Activated B cell treated with CpG ODN at 0.5 μM for 24 hours (primary cell): Measurements from ENCODE around the gene FARSB. TPM values are rescaled to one million over a fixed set of nuclear protein-coding genes. Genes with fewer than 3 reads are reported as not detected.

Experiments used
- ATAC-seq: fragments of 200-7000 bp; cut with Tn5 transposase; one replicate; pipeline ENCODE4 v1.10.0; 2021; ENCODE audit warnings: low read depth, mild to moderate bottlenecking, moderate library complexity
- CTCF ChIA-PET: fragments of 350-600 bp; sonication (Branson Sonifier 250); formaldehyde crosslinking; loops from one replicate; lab custom pipeline; 2021; ENCODE audit warnings: antibody characterized with exemption; lab: Charles Lee
- POLR2A ChIA-PET: fragments of 350-600 bp; sonication (Branson Sonifier 250); formaldehyde crosslinking; loops from one replicate; lab custom pipeline; 2021; ENCODE audit warnings: antibody characterized with exemption; lab: Charles Lee
- DNase-seq: peaks from one replicate; pipeline ENCODE4 v3.0.0; 2022
- H3K27ac Mint-ChIP-seq: one replicate; pipeline ENCODE4 v1.8.0; 2020; ENCODE audit warnings: mixed read lengths
- H3K27me3 Mint-ChIP-seq: one replicate; pipeline ENCODE4 v1.8.0; 2021; ENCODE audit warnings: mixed read lengths
- H3K36me3 Mint-ChIP-seq: one replicate; pipeline ENCODE4 v1.8.0; 2021; ENCODE audit warnings: low read depth, mixed read lengths
- H3K4me1 Mint-ChIP-seq: one replicate; pipeline ENCODE4 v1.8.0; 2021; ENCODE audit warnings: mixed read lengths
- H3K4me3 Mint-ChIP-seq: one replicate; pipeline ENCODE4 v1.8.0; 2020; ENCODE audit warnings: mild to moderate bottlenecking, mixed read lengths
- H3K9me3 Mint-ChIP-seq: one replicate; pipeline ENCODE4 v1.8.0; 2020; ENCODE audit warnings: mixed read lengths
- intact Hi-C: fragments of 100-400 bp; cut with micrococcal nuclease; formaldehyde crosslinking; loops from one replicate; pipeline ENCODE4 v1.15.1; 2024
- total RNA-seq: library from RNA; stranded (reverse); gene quantifications from 2 replicates; pipeline ENCODE4 v1.2.3, GENCODE V29; 2022
- TF ChIP-seq, protein P1 (sequence below): fragments of 200-600 bp; IDR thresholded peaks from one replicate; pipeline ENCODE4 v1.8.0; 2022; ENCODE audit warnings: antibody characterized with exemption, mild to moderate bottlenecking

FARSB gene
- total RNA-seq, 1 donor from 2014 or later, result 23.3 TPM

DNA sequence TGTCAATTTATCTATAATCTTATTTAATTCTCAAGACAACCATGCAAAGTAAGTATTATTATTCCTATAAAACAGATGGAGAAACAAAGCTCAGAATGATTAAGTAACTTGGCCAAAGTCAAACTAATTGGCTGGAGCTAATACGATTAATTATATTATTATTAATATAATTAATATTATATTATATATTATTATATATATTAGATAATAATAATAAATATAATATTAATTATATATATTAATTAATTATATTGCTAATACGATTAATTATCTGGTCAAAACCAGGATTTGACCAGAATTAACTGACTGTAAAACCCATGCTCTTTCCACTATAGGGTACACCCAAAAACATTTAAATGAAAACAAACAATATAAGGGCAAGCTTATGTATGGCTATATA is 52.4 kb downstream of the FARSB start:
- ATAC-seq, result no peak
- peaks cover 58% of the 10 kb centered on the region for H3K36me3 Mint-ChIP-seq
- no peaks in the 10 kb centered on the region for H3K9me3 Mint-ChIP-seq
- no peak for DNase-seq
- TF ChIP-seq, protein P1, sequence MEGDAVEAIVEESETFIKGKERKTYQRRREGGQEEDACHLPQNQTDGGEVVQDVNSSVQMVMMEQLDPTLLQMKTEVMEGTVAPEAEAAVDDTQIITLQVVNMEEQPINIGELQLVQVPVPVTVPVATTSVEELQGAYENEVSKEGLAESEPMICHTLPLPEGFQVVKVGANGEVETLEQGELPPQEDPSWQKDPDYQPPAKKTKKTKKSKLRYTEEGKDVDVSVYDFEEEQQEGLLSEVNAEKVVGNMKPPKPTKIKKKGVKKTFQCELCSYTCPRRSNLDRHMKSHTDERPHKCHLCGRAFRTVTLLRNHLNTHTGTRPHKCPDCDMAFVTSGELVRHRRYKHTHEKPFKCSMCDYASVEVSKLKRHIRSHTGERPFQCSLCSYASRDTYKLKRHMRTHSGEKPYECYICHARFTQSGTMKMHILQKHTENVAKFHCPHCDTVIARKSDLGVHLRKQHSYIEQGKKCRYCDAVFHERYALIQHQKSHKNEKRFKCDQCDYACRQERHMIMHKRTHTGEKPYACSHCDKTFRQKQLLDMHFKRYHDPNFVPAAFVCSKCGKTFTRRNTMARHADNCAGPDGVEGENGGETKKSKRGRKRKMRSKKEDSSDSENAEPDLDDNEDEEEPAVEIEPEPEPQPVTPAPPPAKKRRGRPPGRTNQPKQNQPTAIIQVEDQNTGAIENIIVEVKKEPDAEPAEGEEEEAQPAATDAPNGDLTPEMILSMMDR, result no peak
- ChIA-PET POLR2A (no interaction called here), CTCF (no interaction called here)
- intact Hi-C loops, result no loop called here
- H3K27ac Mint-ChIP-seq, result no peak overlapping the region
- no peak overlapping the region for H3K4me3 Mint-ChIP-seq
- no peaks in the 10 kb centered on the region for H3K4me1 Mint-ChIP-seq
- H3K27me3 Mint-ChIP-seq, result no peaks in the 10 kb centered on the region

DNA sequence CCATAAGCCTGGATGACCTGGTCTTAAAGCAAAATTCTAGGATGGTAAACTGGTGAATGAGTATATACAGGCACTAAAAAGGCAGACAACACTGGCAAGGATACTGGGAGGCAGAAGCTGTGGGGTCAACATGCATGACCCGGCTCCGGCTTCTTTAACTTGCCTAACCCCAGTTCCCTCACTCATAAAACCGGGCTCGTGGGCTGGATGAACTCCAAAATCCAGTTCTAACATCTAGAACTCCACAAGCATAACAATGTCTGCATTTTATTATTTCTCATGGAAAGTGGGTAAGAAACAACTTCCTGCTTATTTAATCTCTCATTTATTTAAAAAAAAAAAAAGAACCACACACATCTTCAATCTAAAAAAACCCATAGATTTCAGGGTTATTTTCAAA is 57.3 kb downstream of the FARSB start:
- DNase-seq, result no peak
- ChIA-PET POLR2A (no interaction called here), CTCF (interaction anchor here (1.0 kb wide), 1 partner anchor 37 kb away, joined by 3 read pairs; no protein-coding TSS in a partner anchor)
- intact Hi-C loops, result no loop called here
- H3K27ac Mint-ChIP-seq, result no peak overlapping the region
- TF ChIP-seq, protein P1, result no peak
- H3K4me3 Mint-ChIP-seq, result no peak overlapping the region
- no peaks in the 10 kb centered on the region for H3K9me3 Mint-ChIP-seq
- peaks cover 69% of the 10 kb centered on the region for H3K36me3 Mint-ChIP-seq
- ATAC-seq, result no peak
- no peaks in the 10 kb centered on the region for H3K4me1 Mint-ChIP-seq
- H3K27me3 Mint-ChIP-seq, result no peaks in the 10 kb centered on the region

DNA sequence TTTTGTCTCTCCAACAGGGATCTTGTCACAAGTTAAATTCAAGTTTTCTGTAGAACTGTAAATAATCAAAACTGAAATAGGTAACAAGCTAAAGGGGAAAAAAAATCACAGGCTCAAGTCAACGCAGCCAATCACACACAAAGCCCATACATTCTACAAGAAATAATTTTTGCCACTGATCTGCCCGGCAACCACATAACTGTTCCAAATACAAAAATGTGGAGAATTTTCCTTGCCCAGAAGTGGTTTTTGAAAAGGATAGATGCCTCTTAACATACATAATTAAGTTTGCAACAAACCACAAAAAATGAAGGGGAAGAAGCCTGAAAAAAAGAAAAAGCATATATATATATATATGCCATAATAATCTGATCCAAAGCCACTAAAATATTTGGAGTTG is 60.3 kb downstream of the FARSB start:
- CTCF ChIA-PET, result no interaction called here
- POLR2A ChIA-PET, result no interaction called here
- peaks cover 77% of the 10 kb centered on the region for H3K36me3 Mint-ChIP-seq

DNA sequence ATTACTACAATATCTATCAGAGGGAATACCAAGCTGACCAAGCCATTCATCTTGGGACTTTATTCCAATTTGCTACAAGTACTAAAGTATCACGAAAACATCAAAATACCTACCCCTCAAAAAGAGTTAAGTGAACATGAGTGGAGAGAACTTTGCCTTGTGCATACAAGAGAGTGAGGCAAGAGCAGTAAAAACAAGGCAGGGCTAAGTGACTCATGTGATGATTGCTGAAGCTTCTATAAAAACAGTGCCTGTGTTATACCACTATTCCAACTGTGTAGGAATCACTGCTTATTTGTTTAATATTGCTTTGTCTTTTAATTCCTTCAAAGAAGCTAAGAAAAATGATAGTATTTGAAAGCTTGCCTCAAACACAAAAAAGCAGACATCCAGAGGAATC is 61.2 kb downstream of the FARSB start:
- Mint-ChIP-seq H3K4me3 (no peak overlapping the region), H3K9me3 (no peaks in the 10 kb centered on the region), H3K4me1 (no peaks in the 10 kb centered on the region), H3K27me3 (no peaks in the 10 kb centered on the region), H3K27ac (no peak overlapping the region), H3K36me3 (peaks cover 74% of the 10 kb centered on the region)
- ATAC-seq, result no peak
- CTCF ChIA-PET, result no interaction called here
- intact Hi-C loops, result no loop called here
- TF ChIP-seq, protein P1, result no peak
- POLR2A ChIA-PET, result no interaction called here
- no peak for DNase-seq

More for the DNA sequence above, 60.3 kb downstream of the FARSB start:
- H3K27me3 Mint-ChIP-seq, result no peaks in the 10 kb centered on the region
- no peak overlapping the region for H3K4me3 Mint-ChIP-seq
- TF ChIP-seq, protein P1, result no peak
- no peaks in the 10 kb centered on the region for H3K9me3 Mint-ChIP-seq
- H3K27ac Mint-ChIP-seq, result no peak overlapping the region
- H3K4me1 Mint-ChIP-seq, result no peaks in the 10 kb centered on the region
- ATAC-seq (no peak), DNase-seq (no peak)
- intact Hi-C loops, result no loop called here

DNA sequence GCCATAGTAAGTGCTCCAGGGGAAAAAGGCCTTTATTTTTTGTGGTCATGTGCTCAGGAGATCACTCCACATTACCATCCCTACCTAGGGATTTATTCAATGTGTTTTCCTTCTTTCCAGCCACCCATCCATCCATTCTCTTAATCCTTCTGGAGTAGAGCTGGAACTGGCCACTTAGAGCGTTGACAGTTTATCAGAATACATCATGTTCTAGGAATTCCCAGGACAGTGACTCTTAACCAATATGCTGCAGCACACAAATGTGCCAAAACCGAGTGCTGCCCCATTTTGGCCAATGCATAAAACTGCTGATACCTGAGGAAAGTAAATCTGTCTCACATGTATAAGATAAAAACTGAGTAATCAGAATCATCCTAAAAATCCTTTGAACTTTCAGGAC is 63.7 kb downstream of the FARSB start:
- ChIA-PET CTCF (interaction anchor here (1.5 kb wide), 1 partner anchor 23 kb away, joined by 3 read pairs; no protein-coding TSS in a partner anchor), POLR2A (no interaction called here)
- TF ChIP-seq, protein P1, result no peak
- intact Hi-C loops, result no loop called here
- DNase-seq, result no peak
- no peak overlapping the region for H3K27ac Mint-ChIP-seq
- no peak overlapping the region for H3K4me3 Mint-ChIP-seq
- no peaks in the 10 kb centered on the region for H3K27me3 Mint-ChIP-seq
- no peaks in the 10 kb centered on the region for H3K9me3 Mint-ChIP-seq
- no peaks in the 10 kb centered on the region for H3K4me1 Mint-ChIP-seq
- no peak for ATAC-seq
- H3K36me3 Mint-ChIP-seq, result peaks cover 68% of the 10 kb centered on the region
